ENCODE data around the gene SEC16A.

- no peak for TF ChIP-seq CTCF (IDR thresholded peaks at IDR 0.05)
- no peak for TF ChIP-seq POLR2A (IDR thresholded peaks at IDR 0.05)
These were observed 49.7 kb downstream of the SEC16A start for GRCh38 chr9:136433043-136433715.
